ENCODE measurements around the gene PPP2R2C. TPM values are rescaled to one million over a fixed set of nuclear protein-coding genes. Genes with fewer than 3 reads are reported as not detected.

PPP2R2C gene
- polyA plus RNA-seq, 1 donor (not counting 4 experiments of a cell fraction or from before 2014, with no cell fraction given): 12.3 TPM

GRCh38 chr4:6494431-6495295 lies 22.2 kb upstream of the PPP2R2C start:
- peaks cover 12% of the 10 kb centered on the region for H3K4me1 ChIP-seq (ENCODE audit: control insufficient read depth, extremely low read depth, insufficient read depth, low read length)
- FAIRE-seq: no peak

DNA sequence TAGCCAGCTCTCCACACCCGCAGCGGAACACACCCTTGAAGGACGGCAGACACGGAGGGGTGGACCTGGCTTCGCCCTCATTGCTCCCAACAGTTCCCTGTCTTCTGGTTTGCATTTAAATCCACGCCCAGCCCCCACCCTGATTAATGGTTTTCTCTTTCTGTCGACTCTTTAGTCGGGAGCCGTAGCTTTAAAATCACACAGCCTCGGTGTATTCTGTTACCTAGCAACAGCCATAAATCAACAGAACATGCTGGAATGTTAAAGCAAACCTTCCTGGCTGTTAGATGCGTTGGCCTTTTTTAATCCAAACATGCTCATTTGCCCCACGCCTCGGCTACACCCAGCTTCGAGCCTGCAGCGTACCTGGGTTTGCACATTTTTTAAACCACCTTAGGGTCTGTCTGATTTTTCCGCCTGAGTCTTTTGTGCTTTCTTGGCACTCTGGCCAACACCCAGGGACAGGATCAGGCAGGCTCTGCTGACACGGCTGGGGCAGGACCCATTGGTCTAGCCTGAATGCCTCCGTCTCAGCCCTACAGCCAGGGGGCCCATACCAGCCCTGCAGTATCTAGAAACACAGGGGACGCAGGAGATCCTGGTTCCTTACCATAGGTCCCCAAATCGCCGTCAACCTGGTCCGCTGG lies 21.4 kb upstream of the PPP2R2C start:
- H3K27me3 ChIP-seq (ENCODE audit: control insufficient read depth, extremely low read depth, insufficient read depth, low read length): peaks cover 3% of the 10 kb centered on the region

More at GRCh38 chr4:6494431-6495295, 22.2 kb upstream of the PPP2R2C start:
- Histone ChIP-seq H4K20me1 (ENCODE audit: control insufficient read depth, extremely low read depth, insufficient read depth, low read length) (no peaks in the 10 kb centered on the region), H2AFZ (ENCODE audit: control insufficient read depth, low read length) (no peak overlapping the region), H3K9me3 (ENCODE audit: control insufficient read depth, low read depth, low read length) (no peaks in the 10 kb centered on the region), H3K79me2 (ENCODE audit: control insufficient read depth, insufficient read depth, low read length) (no peaks in the 10 kb centered on the region), H3K36me3 (ENCODE audit: control insufficient read depth in 2 of 2, extremely low read depth in 1 of 2, insufficient read depth in 2 of 2, low read length in 2 of 2) (no peaks in the 10 kb centered on the region), H3K4me3 (ENCODE audit: control insufficient read depth in 2 of 3, extremely low read depth in 1 of 3, insufficient read depth in 2 of 3, low read depth in 1 of 3, low read length in 3 of 3) (no peak overlapping the region), H3K9me1 (ENCODE audit: control insufficient read depth, extremely low read depth, insufficient read depth, low read length) (no peaks in the 10 kb centered on the region), H3K4me2 (ENCODE audit: control insufficient read depth, extremely low read depth, insufficient read depth, low read depth, low read length) (no peak overlapping the region), H3K9ac (ENCODE audit: control insufficient read depth, extremely low read depth, insufficient read depth, low read length) (no peak overlapping the region), H3K27ac (ENCODE audit: control insufficient read depth, insufficient read depth, low read length) (no peak overlapping the region), H3K27me3 (ENCODE audit: control insufficient read depth, extremely low read depth, insufficient read depth, low read length) (no peaks in the 10 kb centered on the region)
- dilution Hi-C loops (cut with MboI; ENCODE audit: extremely low pct_ligation_motif_present, low sequenced_read_pairs): no loop called here
- no peak for DNase-seq (ENCODE audit: low read depth, low spot score)
- no peak for TF ChIP-seq EZH2 (IDR thresholded peaks at IDR 0.05; ENCODE audit: low read length)
- no peak for TF ChIP-seq CTCF (optimal IDR thresholded peaks at IDR 0.05 in 1 of 3, IDR thresholded peaks at IDR 0.05 in 1 of 3, conservative IDR thresholded peaks at IDR 0.05 in 1 of 3; ENCODE audit: extremely low read depth in 1 of 3, insufficient read depth in 2 of 3, low read length in 3 of 3)

More for the DNA sequence above, 21.4 kb upstream of the PPP2R2C start:
- Histone ChIP-seq H4K20me1 (ENCODE audit: control insufficient read depth, extremely low read depth, insufficient read depth, low read length) (no peaks in the 10 kb centered on the region), H3K27ac (ENCODE audit: control insufficient read depth, insufficient read depth, low read length) (no peak overlapping the region), H3K79me2 (ENCODE audit: control insufficient read depth, insufficient read depth, low read length) (no peaks in the 10 kb centered on the region), H3K9me3 (ENCODE audit: control insufficient read depth, low read depth, low read length) (no peaks in the 10 kb centered on the region), H3K4me1 (ENCODE audit: control insufficient read depth, extremely low read depth, insufficient read depth, low read length) (peaks cover 12% of the 10 kb centered on the region), H3K9me1 (ENCODE audit: control insufficient read depth, extremely low read depth, insufficient read depth, low read length) (no peaks in the 10 kb centered on the region), H2AFZ (ENCODE audit: control insufficient read depth, low read length) (no peak overlapping the region), H3K9ac (ENCODE audit: control insufficient read depth, extremely low read depth, insufficient read depth, low read length) (peak overlapping the region; percentile 11), H3K4me2 (ENCODE audit: control insufficient read depth, extremely low read depth, insufficient read depth, low read depth, low read length) (peak overlapping the region; percentile 72), H3K4me3 (ENCODE audit: control insufficient read depth in 2 of 3, extremely low read depth in 1 of 3, insufficient read depth in 2 of 3, low read depth in 1 of 3, low read length in 3 of 3) (peak overlapping the region in 2 of 3 experiments; percentile 4 to 5), H3K36me3 (ENCODE audit: control insufficient read depth in 2 of 2, extremely low read depth in 1 of 2, insufficient read depth in 2 of 2, low read length in 2 of 2) (no peaks in the 10 kb centered on the region)
- TF ChIP-seq CTCF (optimal IDR thresholded peaks at IDR 0.05 in 1 of 3, IDR thresholded peaks at IDR 0.05 in 1 of 3, conservative IDR thresholded peaks at IDR 0.05 in 1 of 3; ENCODE audit: extremely low read depth in 1 of 3, insufficient read depth in 2 of 3, low read length in 3 of 3) (peak in 1 of 3 experiments; percentile 32), EZH2 (IDR thresholded peaks at IDR 0.05; ENCODE audit: low read length) (no peak)
- dilution Hi-C loops (cut with MboI; ENCODE audit: extremely low pct_ligation_motif_present, low sequenced_read_pairs): no loop called here
- FAIRE-seq (peak; percentile 57), DNase-seq (ENCODE audit: low read depth, low spot score) (peak; percentile 13)
